Amniotic epithelial cell (primary cell): ENCODE results near the gene REV3L.
A peak's percentile ranks its signal among the peaks of the same experiment; 100 is the strongest.

Experiments
- DNase-seq: peaks from one replicate; pipeline ENCODE4 v3.0.0-alpha.2; 2010; ENCODE audit warnings: low read depth

Gene REV3L

GRCh38 chr6:111469543-111469942 is 13.5 kb downstream of the REV3L start:
- no peak for DNase-seq

GRCh38 chr6:111468329-111469012 is 14.5 kb downstream of the REV3L start:
- peak; percentile 53 for DNase-seq

GRCh38 chr6:111464184-111464583 is 18.8 kb downstream of the REV3L start:
- no peak for DNase-seq

GRCh38 chr6:111462770-111463391 is 20.1 kb downstream of the REV3L start:
- DNase-seq = peak; percentile 82

- no peak for DNase-seq
Observed at GRCh38 chr6:111461860-111462259, 21.2 kb downstream of the REV3L start.

GRCh38 chr6:111458670-111459232 is 24.3 kb downstream of the REV3L start:
- DNase-seq = no peak

GRCh38 chr6:111456208-111456607 is 26.8 kb downstream of the REV3L start:
- DNase-seq = no peak

- no peak for DNase-seq
Observed at GRCh38 chr6:111450636-111451035, 32.4 kb downstream of the REV3L start.

GRCh38 chr6:111450087-111450486 is 32.9 kb downstream of the REV3L start:
- no peak for DNase-seq

- no peak for DNase-seq
Observed at GRCh38 chr6:111449129-111449528, 33.9 kb downstream of the REV3L start.

GRCh38 chr6:111447051-111447450 is 36.0 kb downstream of the REV3L start:
- peak; percentile 58 for DNase-seq

- no peak for DNase-seq
Observed at GRCh38 chr6:111445861-111446267, 37.2 kb downstream of the REV3L start.

GRCh38 chr6:111444794-111445193 is 38.2 kb downstream of the REV3L start:
- DNase-seq = no peak

GRCh38 chr6:111441678-111442243 is 41.3 kb downstream of the REV3L start:
- DNase-seq = no peak

- DNase-seq = no peak
Observed at GRCh38 chr6:111439171-111439570, 43.8 kb downstream of the REV3L start.

- no peak for DNase-seq
Observed at GRCh38 chr6:111437573-111437972, 45.4 kb downstream of the REV3L start.

GRCh38 chr6:111432511-111432910 is 50.5 kb downstream of the REV3L start:
- no peak for DNase-seq

GRCh38 chr6:111430605-111431376 is 52.2 kb downstream of the REV3L start:
- peak; percentile 25 for DNase-seq

GRCh38 chr6:111429571-111429970 is 53.4 kb downstream of the REV3L start:
- DNase-seq = no peak

GRCh38 chr6:111428811-111429210 is 54.2 kb downstream of the REV3L start:
- DNase-seq = peak; percentile 21

GRCh38 chr6:111427341-111428116 is 55.5 kb downstream of the REV3L start:
- DNase-seq = peak; percentile 93
